ENCODE measurements around the gene SEC24D. TPM values are rescaled to one million over a fixed set of nuclear protein-coding genes. Genes with fewer than 3 reads are reported as not detected.

SEC24D gene
- total and polyA plus RNA-seq, 9 of the 15 experiments (the other 6 are each of a cell fraction or from before 2014, with no cell fraction given) = 7.1 to 22.5 (median 11.3) TPM

GRCh38 chr4:118755438-118756226 is 80.3 kb downstream of the SEC24D start:
- no TSS peak for BruUV-seq (replicated peaks)
- Histone ChIP-seq H3K9me3 (replicated peaks; ENCODE audit: control insufficient read depth, insufficient read depth, low read depth, low read length) (no peaks in the 10 kb centered on the region), H4K20me1 (replicated peaks; ENCODE audit: control insufficient read depth, insufficient read depth, low read length) (no peaks in the 10 kb centered on the region), H3K36me3 (ENCODE audit: control insufficient read depth, insufficient read depth, low read length) (peaks cover 23% of the 10 kb centered on the region), H3K27ac (ENCODE audit: extremely low read depth, low read depth, low read length) (no peak overlapping the region), H2AFZ (ENCODE audit: low read depth, low read length) (no peak overlapping the region), H3K4me2 (ENCODE audit: insufficient read depth, low read length) (no peak overlapping the region), H3K4me3 (no peak overlapping the region), H3K79me2 (ENCODE audit: control insufficient read depth, insufficient read depth, low read length) (no peaks in the 10 kb centered on the region), H3K9ac (ENCODE audit: insufficient read depth in 1 of 2, low read depth in 2 of 2, low read length in 2 of 2) (no peak overlapping the region), H3K9me1 (ENCODE audit: control insufficient read depth, insufficient read depth, low read length) (no peaks in the 10 kb centered on the region), H3K4me1 (replicated peaks in 1 of 2; ENCODE audit: control insufficient read depth in 2 of 2, insufficient read depth in 2 of 2, low read length in 2 of 2) (no peaks in the 10 kb centered on the region), H3K27me3 (ENCODE audit: control insufficient read depth in 2 of 2, insufficient read depth in 2 of 2, low read length in 2 of 2) (no peaks in the 10 kb centered on the region)
- TF ChIP-seq ZNF347 (CRISPR knock-in tag; IDR thresholded peaks at IDR 0.05; ENCODE audit: low read depth) (no peak), SRF (CRISPR knock-in tag; IDR thresholded peaks at IDR 0.05) (no peak), CHCHD3 (CRISPR knock-in tag; IDR thresholded peaks at IDR 0.05) (no peak), BACH1 (tag; IDR thresholded peaks at IDR 0.05) (no peak)
- TF ChIP-seq, protein P1, sequence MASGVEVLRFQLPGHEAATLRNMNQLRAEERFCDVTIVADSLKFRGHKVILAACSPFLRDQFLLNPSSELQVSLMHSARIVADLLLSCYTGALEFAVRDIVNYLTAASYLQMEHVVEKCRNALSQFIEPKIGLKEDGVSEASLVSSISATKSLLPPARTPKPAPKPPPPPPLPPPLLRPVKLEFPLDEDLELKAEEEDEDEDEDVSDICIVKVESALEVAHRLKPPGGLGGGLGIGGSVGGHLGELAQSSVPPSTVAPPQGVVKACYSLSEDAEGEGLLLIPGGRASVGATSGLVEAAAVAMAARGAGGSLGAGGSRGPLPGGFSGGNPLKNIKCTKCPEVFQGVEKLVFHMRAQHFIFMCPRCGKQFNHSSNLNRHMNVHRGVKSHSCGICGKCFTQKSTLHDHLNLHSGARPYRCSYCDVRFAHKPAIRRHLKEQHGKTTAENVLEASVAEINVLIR (CRISPR knock-in tag; IDR thresholded peaks at IDR 0.05) = no peak
- TF ChIP-seq, protein P2, sequence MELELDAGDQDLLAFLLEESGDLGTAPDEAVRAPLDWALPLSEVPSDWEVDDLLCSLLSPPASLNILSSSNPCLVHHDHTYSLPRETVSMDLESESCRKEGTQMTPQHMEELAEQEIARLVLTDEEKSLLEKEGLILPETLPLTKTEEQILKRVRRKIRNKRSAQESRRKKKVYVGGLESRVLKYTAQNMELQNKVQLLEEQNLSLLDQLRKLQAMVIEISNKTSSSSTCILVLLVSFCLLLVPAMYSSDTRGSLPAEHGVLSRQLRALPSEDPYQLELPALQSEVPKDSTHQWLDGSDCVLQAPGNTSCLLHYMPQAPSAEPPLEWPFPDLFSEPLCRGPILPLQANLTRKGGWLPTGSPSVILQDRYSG (tag; conservative IDR thresholded peaks at IDR 0.05; ENCODE audit: low read depth) = no peak
- TF ChIP-seq, protein P3, sequence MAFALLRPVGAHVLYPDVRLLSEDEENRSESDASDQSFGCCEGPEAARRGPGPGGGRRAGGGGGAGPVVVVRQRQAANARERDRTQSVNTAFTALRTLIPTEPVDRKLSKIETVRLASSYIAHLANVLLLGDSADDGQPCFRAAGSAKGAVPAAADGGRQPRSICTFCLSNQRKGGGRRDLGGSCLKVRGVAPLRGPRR (CRISPR knock-in tag; IDR thresholded peaks at IDR 0.05) = no peak
- in situ Hi-C loops (cut with MboI) (no loop called here), intact Hi-C loops (cut with micrococcal nuclease) (no loop called here)
- WGBS (ENCODE audit: insufficient coverage, low coverage, missing lambda C conversion rate) = 51% methylated on average over 2 of the region's 2 CpGs
- POLR2A ChIA-PET = no interaction called here
- DNase-seq (ENCODE audit: extremely low read depth in 1 of 4, low spot score in 3 of 4) (no peak), ATAC-seq (no peak), FAIRE-seq (no peak)
- CTCF ChIA-PET (ENCODE audit: low intra/inter-chr PET ratio) = no interaction called here
